HTR-8/SVneo (cell line): ENCODE results near the gene SGPL1.
"Not testable (repeated sequence)": the region's sequence is repeated elsewhere in the genome, so short reads cannot be mapped to it uniquely, and the experiment has no call there.

Experiments
- DNase-seq: peaks from one replicate; pipeline ENCODE4 v3.0.0; 2011; ENCODE audit warnings: low spot score, mixed read lengths; ENCODE audit not compliant: insufficient read length
- FAIRE-seq: peaks from 2 replicates; lab custom pipeline; 2011; peaks lifted over from hg19 to GRCh38; lab: Jason Lieb, UNC

Gene SGPL1

GRCh38 chr10:70834441-70835151, 18.8 kb downstream of the SGPL1 start:
- FAIRE-seq (no peak), DNase-seq (no peak)

- DNase-seq (no peak), FAIRE-seq (no peak)
Observed at GRCh38 chr10:70836319-70836718, 20.6 kb downstream of the SGPL1 start.

- DNase-seq = no peak
- no peak for FAIRE-seq
Observed at GRCh38 chr10:70837660-70838059, 21.9 kb downstream of the SGPL1 start.

GRCh38 chr10:70838270-70838805, 22.6 kb downstream of the SGPL1 start:
- FAIRE-seq (no peak), DNase-seq (no peak)

- DNase-seq = no peak
Observed at GRCh38 chr10:70840836-70841235, 25.1 kb downstream of the SGPL1 start.

GRCh38 chr10:70843333-70843732, 27.6 kb downstream of the SGPL1 start:
- DNase-seq (no peak), FAIRE-seq (no peak)

More at GRCh38 chr10:70840836-70841235, 25.1 kb downstream of the SGPL1 start:
- FAIRE-seq = no peak

GRCh38 chr10:70843776-70844489, 28.2 kb downstream of the SGPL1 start:
- DNase-seq (no peak), FAIRE-seq (no peak)

GRCh38 chr10:70845256-70845655, 29.5 kb downstream of the SGPL1 start:
- FAIRE-seq = no peak
- DNase-seq = no peak

GRCh38 chr10:70845816-70846215, 30.1 kb downstream of the SGPL1 start:
- no peak for FAIRE-seq
- DNase-seq = no peak

GRCh38 chr10:70846795-70847194, 31.0 kb downstream of the SGPL1 start:
- FAIRE-seq = no peak

GRCh38 chr10:70847659-70848360, 32.1 kb downstream of the SGPL1 start:
- FAIRE-seq (no peak), DNase-seq (no peak)

More at GRCh38 chr10:70846795-70847194, 31.0 kb downstream of the SGPL1 start:
- DNase-seq = no peak

- FAIRE-seq (no peak), DNase-seq (peak; percentile 46)
Observed at GRCh38 chr10:70849582-70850016, 33.9 kb downstream of the SGPL1 start.

- FAIRE-seq = peak; percentile 26
- DNase-seq = no peak
Observed at GRCh38 chr10:70850097-70850496, 34.3 kb downstream of the SGPL1 start.

GRCh38 chr10:70851597-70852475, 36.1 kb downstream of the SGPL1 start:
- DNase-seq (no peak), FAIRE-seq (no peak)

- no peak for DNase-seq
Observed at GRCh38 chr10:70853038-70853437, 37.3 kb downstream of the SGPL1 start.

GRCh38 chr10:70853457-70853856, 37.7 kb downstream of the SGPL1 start:
- no peak for FAIRE-seq
- no peak for DNase-seq

More at GRCh38 chr10:70853038-70853437, 37.3 kb downstream of the SGPL1 start:
- FAIRE-seq = no peak

GRCh38 chr10:70856454-70856853, 40.7 kb downstream of the SGPL1 start:
- DNase-seq (no peak), FAIRE-seq (no peak)

GRCh38 chr10:70858759-70859158, 43.0 kb downstream of the SGPL1 start:
- DNase-seq (no peak), FAIRE-seq (no peak)

- FAIRE-seq, DNase-seq: not testable (repeated sequence)
Observed at GRCh38 chr10:70861495-70862197, 45.9 kb downstream of the SGPL1 start.
